Mucosa of gallbladder (tissue), 1 donor: Measurements from ENCODE around the gene ALG2. TPM values are rescaled to one million over a fixed set of nuclear protein-coding genes. Genes with fewer than 3 reads are reported as not detected.

Source experiments
- DNase-seq: peaks from one replicate; pipeline ENCODE4 v3.0.0-alpha.2; 2020; ENCODE audit warnings: low spot score
- total RNA-seq: library from RNA; stranded (reverse); gene quantifications from one replicate; pipeline ENCODE4 v1.2.1, GENCODE V29; 2021
- donor health status: DM: no; HTN: no; CAD: no.

The ALG2 gene, protein sequence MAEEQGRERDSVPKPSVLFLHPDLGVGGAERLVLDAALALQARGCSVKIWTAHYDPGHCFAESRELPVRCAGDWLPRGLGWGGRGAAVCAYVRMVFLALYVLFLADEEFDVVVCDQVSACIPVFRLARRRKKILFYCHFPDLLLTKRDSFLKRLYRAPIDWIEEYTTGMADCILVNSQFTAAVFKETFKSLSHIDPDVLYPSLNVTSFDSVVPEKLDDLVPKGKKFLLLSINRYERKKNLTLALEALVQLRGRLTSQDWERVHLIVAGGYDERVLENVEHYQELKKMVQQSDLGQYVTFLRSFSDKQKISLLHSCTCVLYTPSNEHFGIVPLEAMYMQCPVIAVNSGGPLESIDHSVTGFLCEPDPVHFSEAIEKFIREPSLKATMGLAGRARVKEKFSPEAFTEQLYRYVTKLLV
- 43.1 TPM for total RNA-seq

DNA sequence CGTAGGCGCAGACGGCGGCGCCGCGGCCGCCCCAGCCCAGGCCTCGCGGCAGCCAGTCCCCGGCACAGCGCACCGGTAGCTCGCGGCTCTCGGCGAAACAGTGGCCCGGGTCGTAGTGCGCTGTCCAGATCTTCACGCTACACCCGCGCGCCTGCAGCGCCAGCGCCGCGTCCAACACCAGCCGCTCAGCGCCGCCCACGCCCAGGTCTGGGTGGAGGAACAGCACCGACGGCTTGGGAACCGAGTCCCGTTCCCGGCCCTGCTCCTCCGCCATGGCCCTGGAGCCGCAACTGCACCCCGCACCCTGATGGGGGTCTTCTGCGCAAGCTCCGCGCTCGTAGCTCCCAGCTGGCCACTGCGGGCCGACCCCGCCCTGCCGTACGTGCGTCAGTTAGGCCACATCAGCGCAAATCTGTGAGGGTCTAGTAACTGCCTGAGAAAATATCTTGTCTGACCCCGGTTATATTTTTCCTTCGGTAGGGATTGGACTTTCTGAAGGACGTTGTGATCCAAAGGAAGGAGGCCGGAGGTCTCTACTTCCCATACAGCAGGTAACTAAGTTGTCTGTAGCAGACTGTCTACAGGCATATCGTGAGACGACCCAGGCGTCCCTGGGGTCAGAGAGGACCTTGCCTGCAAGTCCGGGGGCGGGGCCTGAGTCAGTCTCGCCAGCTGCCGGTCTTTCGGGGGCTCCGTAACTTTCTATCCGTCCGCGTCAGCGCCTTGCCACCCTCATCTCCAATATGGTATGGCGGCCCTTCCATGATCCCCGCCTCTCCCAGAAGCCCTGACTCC is at the start of gene ALG2, which contains the start of gene SEC61B:
ALG2 (minus strand) TSS at position 322 of the 795 bp plus-strand sequence; CDS start at position 274, 48 bp downstream.
SEC61B (plus strand) TSS at position 662 of the 795 bp plus-strand sequence; CDS start at position 744, 82 bp downstream.
- peak; percentile 93 for DNase-seq

DNA sequence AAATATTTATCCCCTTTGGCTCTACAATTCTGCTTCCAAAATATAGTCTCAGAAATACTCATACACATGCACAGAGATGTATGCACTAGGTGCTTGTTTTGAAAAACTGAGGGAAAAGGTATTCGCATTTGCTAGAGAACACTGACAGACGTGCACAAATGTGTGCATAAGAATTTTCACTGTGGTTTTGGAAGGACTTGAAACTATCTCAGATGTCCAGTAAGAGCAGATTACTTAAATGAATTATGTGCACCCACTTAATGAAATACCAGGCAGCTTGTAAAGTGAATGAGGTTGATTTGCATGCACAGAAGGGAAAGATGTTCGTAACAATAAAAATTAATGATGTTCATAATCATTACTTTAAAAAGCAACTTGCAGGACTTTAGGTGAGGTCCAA is 48.7 kb upstream of the ALG2 start:
- DNase-seq, result no peak

DNA sequence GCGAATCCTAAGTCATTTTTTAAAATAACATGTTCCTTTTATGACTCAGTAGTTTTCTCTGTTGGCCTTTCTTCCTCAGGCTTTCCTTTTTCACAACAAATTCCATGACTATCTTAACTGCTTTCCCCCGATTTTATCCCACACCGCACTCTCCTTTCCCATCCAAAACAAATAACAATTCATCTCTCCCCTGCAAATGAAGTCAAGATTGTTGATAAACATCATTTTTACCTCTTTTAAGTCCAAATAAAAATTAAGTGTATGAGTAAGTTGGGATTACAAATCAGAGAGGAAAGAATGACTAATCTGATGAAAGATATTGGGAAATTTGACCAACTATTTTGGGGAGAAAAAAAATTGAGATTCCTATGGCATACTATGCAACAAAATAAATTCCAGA is 47.7 kb upstream of the ALG2 start:
- DNase-seq, result no peak

DNA sequence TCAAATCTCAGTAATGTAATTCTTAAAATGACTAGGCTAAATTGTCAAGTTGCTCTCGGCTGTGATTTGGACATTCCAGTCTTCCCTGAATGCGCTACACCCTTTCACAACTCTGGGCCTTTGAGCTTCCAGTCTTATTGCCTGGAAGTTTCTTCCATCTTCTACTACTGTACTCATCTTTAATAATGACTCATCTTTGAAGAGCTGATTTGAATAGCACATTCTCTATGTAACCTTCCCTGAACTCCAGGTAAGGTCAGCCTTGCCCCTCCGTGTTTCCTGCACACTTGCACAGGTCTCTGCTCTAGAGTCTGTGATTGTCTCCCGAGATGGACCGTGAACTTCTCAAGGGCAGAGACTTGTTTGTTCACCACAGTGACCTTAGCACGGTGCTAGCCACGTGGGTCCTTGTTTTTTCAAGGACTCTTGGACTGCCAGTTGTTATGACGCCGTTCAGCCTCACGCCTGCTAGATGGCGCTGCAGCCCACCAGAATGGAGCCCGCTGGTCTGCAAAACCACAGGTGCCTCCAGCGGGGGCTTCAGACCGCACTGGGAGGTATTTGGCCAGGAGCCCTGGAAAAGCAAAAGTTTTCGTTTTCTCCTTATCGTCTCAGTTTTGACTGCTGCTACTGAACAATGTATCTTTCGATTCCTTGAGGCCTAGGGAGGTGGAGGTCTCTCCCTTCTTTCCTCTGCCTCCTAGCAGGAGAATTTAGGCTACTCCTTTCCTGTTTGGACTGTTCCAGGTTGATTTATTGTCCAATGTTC is 44.7 kb upstream of the ALG2 start:
- peak; percentile 74 for DNase-seq

DNA sequence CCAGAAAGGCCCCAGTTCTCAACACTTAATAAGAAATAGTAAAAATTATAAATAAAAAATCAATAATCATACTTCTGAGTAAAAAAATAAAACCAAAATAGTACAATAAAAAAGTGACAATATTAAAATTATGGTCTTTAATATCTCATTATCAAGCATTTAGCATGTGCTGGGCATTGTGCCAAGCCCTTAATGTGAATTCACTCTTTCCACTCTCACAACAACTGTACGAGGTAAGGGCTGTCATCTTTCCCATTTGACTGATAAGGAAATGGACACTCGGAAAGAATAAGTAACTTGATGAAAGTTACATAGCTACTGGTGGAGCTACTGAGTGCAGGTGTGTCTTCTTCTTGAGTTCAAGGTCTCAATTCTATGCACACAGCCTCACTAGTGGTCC is 43.9 kb upstream of the ALG2 start:
- DNase-seq, result no peak

DNA sequence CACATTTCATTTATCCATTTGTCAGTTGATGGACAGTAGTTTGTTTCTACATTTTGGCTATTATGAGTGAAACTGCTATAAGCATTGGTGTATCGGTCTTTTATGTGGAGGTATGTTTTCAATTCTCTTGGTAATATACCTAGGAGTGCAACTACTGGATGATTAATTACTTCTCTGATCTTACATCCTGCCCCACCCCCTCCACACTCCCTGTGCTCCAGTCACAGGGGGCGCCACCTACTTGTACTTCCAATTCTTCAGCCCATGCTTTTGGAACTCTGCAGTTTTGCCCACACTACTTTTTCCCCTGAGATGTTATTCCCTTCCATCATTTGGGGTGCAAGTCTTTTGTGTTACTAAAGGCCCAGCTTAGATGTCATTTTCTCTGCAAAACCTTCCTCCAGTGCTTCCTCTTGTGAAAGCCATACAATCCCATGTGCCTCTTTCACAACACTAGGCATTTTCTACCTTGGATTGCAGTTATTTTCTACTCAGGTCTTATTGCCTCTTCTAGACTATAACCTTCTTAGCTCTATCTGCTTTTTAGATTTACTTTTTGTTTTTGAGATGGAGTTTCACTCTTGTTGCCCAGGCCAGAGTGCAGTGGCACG is 42.4 kb upstream of the ALG2 start:
- no peak for DNase-seq

DNA sequence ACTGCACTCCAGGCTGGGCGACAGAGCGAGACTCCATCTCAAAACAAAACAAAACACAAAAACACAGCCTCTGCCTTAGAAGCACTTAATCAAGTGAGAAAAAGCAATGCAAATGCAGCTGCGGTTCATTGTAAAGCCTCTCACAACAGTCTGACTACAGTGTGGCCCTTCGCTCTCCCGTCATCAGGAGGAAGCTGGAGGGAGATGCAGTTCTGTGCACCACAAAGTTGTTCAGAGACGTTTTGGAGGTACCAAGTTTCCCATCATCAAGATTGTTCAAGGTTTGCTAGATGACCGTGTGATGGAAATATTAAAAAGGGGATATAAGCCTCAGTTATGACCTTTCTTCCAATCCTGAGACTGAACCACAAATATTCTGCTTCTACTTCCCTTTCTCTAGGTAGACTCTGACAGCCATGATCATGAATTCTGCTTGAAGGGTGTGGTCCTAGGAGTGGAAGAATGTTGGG is 41.2 kb upstream of the ALG2 start:
- DNase-seq, result no peak

DNA sequence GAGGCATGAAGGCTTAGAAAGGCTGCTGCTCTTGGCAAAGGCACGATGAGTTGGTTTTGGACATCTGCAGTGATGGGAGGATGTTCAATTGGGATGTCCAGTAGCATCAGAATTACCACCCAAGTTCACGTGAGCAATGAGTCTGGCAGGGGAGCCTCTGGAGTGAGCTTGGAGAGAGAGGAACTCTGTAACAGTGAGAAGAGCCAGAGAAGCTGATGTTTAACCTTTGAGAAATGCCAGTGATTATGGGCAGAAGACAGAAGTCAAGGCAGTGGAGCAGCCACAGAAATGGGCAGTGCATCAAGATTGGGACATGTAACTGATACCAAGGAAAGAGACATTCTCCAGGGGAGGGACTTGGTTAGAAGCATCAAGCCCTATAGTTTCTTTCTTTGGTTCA is 40.2 kb upstream of the ALG2 start:
- no peak for DNase-seq

DNA sequence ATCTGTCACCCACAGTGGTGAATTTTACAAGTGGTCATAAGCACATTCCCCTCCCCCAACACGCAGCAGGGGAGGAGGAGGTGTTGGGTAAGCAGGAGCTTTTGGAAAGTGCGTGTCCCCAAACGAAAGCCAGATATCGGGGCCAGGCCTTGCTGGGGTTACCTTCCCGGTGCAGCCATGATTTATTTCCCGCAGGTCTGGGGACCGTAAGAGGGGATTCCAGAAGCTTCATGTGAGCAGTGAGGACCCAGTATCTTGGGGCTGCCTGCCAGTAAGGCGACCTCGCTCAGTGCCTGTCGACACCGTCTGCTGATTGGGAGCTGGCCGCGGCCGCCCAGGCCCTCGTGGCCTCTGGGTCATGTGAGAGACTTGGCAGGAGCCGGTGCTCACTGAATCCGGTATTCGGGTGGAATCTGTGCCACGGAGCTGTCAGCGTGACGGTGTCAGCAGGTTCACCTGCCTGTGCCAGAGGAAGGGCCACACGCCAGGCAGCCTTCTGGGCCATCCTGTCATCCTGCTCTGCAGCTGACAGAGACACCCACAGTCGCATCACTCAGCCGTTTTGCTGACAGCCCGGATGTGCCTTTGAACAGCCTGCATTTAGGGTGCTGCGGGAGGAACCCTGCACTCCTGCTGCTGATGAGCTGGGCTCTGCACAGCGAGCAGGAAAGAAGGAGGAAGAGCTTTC is 37.6 kb upstream of the ALG2 start:
- peak; percentile 86 for DNase-seq

DNA sequence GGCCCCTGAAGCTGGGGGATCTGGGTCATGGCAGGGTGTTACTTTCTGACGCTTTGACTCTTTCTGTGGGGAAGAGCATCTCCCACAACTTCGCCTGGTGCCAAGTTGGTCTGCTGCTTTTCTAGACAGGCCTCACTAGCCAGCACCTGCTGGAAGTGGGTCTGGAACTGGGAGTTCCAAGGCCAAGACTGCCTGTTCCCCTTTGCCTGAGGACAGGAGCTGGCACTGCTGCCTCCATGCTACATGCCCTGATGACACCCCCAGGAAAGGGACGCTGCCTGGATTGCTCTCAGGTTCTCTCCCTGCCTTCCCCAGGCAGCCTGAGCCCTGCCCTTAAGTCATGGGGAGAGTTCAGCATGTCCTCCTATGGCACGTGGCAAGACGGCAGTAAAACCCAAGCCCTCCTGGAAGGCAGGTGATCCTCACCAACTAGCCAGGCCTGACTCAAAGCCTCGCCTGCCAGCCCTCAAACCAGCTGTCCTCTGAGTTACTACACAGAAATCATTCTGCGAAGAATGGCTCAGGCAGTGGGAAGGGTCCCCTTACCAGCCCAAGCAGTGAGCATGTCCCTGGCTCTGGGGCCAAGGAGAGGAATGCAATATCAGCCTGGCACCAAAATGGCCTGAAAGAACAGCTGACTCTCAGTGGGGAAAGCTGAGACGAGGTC is 36.1 kb upstream of the ALG2 start:
- no peak for DNase-seq

DNA sequence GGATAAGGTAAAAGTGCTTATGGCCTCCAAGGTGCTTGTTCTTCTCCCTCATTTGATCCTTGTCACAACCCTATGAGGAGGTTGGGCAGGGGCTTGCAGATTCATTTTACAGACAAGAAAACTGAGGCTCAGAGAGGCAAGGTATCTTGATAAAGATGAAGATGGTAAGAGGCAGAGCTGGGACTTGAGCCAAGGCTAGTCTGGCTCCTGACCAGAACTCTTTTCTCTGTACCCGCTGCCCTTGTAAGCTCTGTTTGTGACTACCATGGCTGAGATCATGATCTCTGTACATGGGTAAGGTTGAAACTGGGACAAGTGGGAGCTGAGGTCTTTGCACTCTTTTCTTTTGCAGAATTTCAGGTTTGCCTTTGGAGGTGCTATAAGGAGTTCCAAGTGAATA is 33.9 kb upstream of the ALG2 start:
- DNase-seq, result no peak

DNA sequence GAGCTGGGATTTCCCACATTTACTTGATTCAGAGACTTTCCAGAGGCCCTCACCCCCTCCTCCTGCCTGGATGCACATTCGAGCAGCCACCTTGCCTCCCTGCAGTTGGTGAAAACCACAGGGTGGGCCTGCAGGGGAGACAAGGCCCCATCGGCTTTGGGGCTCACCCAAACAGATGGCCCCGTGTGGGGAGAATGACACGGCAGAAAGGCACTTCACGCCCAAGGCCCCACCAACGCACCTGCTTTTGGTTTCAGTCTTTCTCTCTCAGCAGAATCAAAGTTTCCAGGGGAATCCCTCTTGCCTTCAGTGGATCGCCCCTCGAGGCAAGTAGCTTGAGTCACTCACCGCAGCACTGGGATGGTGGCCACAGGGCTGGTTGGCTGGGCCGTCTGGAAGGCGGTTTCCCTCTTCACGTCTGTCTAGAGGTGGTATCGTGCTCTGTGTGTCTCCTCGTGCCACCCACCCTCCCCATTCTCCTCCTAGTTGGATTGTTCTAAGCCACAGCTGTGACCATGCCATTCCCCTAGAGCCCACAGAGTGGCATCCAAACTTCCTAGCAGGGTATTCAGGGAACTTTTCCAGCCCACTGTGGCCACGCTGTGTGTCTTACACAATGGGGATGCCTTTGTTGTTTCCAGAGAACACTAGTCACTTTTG is 32.2 kb upstream of the ALG2 start:
- no peak for DNase-seq

DNA sequence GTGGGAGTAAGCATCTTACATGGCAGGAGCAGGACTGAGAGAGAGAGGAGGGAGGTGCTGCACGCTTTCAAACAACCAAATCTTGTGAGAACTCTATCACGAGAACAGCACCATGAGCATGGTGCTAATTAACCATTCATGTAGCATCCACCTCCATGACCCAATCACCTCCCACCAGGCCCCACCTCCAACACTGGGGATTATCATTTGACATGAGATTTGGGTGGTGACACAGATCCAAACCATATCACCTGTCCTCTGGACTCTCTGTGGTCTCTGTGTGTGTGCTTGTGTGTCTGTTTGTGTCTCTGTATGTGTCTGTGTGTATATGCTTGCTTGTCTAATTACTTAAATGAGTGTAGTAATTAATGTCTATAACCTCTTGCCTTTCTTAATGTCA is 31.4 kb upstream of the ALG2 start:
- DNase-seq, result no peak

DNA sequence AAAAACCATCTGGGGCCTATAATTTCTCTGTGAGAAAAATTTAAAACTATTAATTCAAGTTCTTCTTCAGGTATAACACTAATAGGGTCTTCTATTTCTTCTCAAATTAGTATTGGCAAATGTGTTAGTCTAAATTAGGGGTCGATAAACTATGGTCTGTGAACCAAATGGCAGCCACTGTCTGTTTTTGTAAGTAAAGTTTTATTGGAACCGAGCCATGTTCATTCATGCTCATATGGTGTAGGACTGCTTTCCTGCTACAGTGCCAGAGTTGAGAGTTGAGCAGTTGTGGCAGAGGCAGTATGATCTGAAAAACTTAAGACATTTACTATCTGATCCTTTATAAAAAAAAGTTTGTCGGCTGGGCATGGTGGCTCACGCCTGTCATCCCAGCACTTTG is 29.4 kb upstream of the ALG2 start:
- no peak for DNase-seq

DNA sequence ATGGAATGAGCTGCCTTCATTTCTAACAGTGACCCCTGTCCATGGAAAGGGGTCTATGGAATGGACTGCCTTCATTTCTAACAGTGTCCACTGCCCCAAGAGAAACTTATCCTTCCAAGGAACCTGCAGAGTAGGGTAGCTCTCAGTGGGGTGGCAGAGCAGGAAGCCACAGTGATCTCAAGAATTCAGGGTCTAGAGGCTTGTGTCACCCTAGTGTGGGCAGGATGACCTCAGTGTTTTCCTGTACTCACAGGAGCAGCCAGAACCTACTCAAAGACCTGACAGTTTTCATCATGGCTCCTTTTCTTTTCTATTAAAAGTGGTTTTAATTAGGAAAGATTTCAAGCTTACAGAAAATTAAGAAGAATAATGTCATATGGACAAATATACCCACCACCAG is 27.9 kb upstream of the ALG2 start:
- no peak for DNase-seq

DNA sequence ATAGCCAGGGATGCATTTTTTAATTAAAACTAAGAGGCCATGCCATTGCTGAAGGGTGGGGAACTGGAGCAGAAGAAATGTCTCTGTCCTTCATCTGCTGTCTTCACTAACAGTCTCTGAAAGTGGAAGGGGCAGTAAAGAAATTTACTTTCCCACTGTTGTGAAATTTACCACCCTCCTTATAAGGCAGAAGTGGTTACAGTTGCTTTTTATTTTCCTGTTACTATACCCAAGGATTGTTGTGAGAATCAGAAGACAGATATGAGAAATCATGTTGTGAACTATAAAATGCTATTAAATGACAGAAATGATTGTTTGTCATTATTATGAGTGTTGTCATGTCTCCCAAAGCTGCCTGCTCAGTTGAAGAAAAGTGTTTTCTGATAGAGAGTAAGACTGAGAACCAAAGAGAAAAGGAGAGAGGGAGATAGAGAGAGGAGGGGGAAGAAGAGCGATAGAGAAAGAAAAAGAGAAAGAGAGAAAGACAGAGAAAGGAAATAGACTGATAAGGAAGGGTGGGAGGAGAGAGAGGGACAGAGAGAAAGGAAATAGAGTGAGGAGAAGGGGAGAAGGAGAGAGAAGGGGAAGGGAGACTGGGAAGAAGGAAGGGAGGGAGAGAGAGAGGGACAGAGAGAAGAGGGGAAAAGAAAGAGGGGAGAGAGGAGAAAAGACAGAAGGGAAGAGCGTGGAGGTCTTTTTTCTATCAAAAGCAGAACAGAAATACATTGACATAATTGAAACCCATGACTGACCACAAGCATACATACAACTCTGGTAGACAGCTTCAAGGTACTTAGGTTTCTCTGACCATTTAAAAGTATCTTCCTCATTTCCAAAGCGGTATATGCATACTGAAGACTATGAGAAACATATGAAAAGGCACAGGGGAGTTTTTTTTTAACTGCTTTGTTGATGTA is 22.9 kb upstream of the ALG2 start:
- no peak for DNase-seq

DNA sequence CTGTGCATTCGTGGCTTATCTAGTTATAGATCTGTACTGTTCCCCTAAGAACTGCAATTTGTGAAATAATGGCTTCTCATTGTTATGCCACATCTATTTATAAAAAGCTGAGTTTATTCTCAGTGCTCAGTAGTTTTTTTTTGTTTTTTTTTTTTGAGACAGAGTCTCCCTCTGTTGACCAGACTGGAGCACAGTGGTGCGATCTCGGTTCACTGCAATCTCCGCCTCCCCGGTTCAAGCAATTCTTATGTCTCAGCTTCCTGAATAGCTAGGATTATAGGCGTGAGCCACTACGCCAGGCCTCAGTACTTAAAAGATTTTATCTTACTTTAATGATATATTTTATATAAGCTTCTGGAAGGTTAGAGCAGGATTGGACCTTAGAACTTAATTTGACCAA is 19.4 kb upstream of the ALG2 start:
- no peak for DNase-seq

DNA sequence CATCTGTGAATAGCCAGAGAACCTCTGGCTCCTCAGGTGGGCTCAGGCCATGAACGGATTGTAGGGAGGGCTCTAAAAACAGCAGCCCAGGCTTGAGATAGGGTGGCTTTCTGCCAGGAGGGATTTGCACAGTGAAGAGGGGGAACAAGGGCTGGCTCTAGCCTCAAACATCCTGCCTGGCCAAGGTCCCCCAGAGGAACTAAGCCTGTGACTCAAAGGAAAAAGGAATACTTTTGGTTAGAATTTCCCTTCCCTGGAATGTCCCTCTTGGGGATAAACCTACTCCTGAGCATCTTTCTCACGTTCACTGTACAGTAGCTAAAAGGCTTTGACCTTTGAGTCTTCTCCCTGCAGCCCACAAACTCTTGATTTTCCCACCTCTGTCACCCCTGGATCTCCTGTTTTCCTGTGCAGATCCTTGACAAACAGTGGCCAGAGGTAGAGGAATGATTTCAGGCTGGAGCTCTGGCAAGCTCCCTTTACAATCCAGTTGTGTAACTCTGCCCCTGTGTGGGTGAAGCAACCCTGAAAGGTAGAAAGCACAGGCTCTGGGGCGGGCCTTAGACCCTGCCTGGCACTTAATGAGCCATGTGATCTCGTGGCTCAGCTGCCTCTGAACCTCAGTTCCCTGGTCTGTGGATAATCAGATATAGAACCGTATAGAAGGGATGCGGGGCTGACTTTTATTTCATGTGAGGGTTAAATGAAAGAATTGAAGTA is 17.8 kb upstream of the ALG2 start:
- DNase-seq, result no peak
